NCI-H748 (cell line): ENCODE data around the gene KLHL33.

Experiments used
- DNase-seq: peaks from one replicate; lab custom pipeline; 2025; ENCODE audit not compliant: unreplicated experiment; lab: John Stamatoyannopoulos, UW

Gene KLHL33

DNA sequence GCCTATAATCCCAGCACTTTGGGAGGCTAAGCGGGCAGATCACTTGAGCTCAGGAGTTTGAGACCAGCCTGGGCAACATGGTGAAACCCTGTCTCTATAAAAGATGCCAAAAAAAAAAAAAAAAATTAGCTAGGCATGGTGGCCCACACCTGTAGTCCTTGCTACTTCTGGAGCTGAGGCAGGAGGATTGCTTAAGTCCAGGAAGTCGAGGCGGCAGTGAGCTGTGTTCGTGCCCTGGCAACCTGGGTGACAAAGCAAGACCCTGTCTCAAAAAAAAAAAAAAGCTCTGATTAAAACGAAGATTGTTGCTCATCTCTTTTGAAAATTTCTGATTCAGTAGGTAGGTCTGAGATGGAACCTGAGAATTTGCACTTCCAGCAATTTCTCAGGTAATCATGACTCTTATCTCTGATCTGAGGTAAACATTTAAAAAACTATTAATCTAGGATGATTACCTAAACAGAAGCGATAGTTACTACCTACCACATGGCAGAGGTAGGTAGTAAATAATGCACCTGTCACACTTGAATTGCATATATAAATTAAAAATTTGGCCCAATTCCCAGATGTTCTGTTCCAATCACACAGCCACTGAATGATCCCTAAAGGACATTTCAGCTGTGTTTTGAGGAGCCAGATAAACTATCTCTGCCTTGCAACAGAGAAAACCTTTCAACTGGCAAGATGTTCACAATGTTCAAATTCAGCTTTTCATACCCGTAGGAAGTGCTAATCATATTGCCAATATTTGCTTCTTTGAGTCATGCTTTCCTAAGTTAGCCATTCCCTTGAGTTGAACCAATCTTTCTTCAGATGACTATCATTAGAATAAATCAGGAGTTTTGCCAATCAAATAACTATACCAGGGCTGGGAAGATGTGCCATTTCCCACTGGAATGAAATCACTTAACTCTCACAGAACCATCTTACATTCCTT, 18.4 kb downstream of the KLHL33 start:
- peak; percentile 65 for DNase-seq

DNA sequence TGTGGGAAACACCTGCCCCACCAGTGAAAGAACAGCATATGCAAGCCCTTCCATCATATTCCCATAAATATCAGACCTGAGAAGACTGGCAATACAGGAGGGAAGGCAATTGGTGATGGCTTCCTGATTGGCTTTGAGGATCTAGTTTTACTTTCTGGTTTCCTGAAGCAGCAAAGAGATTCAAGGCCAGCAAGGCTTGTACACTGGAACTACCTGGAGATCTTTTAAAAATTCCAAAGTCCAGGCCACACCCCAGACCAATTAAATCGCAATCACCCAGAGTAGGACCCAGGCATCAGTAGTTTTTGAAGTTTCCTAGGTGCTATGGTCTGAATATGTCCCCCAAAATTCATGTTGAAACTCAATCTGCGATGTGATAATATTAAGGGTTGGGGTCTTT, 19.7 kb downstream of the KLHL33 start:
- DNase-seq: no peak

DNA sequence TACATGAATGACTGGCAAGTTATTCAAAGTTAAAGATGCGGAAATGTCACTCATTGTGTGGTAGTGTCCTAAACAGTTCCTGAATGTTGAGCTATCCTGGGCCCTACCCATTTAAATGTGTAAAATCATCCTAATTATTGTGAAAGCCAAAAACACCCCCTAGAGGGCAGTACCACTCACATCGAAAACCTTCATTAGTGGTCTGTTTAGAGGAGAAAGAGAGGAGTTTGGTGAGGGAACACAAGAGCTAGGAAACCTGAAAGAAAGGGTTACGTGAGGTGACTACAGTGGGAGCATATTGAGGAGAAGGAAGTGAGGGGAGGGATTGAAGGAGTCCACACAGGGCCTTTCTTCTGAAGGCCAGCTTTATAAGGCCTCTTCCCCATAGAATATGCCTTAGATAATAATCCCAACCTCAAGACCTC, 20.2 kb downstream of the KLHL33 start:
- DNase-seq: peak; percentile 65

DNA sequence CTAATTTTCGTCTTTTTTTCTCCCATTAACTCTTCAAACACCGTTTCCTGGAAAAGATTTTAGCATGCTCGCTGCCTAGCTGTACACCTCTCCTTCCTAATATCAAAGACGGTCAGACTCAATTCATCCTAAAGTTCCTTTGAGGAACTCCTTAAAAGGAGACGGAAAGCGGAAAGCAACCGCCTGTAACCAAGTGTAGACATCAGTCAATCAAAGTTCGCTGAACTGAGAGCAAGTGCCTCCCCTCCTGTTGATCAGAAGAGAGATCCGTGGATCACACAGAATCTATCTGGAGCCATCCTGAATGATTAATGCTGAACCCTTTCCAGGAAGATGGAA, 22.3 kb downstream of the KLHL33 start:
- DNase-seq: peak; percentile 35

DNA sequence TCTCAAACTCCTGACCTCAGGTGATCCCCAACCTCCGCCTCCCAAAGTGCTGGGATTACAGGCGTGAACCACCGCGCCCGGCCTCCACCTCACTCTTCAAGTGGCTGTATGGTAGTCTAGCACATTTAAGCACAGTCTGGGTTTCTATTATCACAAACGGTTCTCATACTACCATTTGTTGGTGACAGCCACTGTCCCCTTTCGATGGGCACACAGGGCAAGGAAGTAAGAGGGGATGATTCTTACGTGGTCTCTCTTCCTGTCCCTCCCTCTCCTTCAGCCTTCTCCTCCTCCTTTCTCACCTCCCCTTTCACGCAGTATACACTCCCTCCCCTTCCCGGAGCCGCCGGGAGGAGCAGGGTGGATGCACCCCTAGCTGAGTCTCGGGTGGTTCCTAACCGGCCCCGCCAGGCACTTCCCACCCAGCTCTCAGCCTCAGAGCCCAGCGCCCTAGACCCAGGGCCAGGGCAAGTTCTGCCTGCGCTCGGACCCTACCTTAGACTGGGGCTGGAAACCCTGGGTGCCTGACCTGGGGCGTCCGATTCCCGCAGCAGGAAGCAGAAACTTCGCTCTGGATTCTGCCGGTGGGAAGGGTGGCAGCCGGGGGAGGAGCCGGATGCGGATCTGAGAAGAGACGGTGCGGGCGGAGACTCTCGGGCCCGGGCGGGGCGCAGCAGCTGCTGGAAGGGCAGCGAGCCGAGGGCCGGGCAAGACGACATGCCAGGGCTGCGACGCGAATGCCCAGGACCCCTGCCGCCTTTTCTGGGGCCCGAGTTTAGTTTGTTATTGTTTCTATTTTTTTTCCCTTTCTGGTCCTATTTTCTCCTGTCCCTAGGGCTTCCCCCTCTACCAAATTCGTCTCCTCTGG, 22.9 kb downstream of the KLHL33 start, which contains the start of gene TEP1:
Gene TEP1, minus strand, starts transcription at position 626 of the 868 bp plus-strand sequence. CDS start 5,062 bp downstream, outside the sequence.
- peak; percentile 86 for DNase-seq

DNA sequence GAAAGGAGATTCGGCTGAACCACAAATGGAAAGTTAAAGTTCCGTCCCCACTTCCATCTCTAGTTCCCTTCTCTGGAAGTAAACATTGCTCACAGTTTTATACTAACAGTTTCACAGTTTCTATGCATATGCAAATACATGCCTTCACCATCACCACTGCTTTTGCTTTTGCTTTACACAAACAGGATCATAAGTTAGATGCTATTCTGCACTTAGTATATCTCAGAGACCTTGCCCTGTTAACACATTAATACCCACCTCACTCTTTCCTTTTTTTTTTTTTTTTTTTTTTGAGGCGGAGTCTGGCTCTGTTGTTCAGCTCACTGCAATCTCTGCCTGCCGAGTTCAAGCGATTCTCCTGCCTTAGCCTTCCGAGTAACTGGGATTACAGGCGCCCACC, 23.6 kb downstream of the KLHL33 start:
- DNase-seq: no peak

DNA sequence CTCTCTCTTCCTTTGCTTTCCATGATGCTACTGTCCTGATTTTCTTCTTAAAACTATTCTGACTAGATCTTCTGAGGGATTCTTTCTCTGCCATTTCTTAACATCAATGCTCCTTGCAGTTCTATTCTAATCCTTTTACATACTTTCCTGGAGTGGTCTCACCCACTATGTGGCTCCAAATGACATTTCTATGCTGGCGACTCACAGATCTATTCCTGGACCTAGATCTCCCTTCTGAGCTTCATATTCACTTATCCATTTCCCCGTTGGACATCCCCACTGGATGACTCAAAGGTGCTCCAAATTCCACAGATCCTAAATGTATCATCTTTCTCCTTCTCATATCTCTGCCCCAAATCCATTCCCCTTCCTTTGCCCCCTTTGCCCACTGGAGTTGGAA, 26.7 kb downstream of the KLHL33 start:
- no peak for DNase-seq

DNA sequence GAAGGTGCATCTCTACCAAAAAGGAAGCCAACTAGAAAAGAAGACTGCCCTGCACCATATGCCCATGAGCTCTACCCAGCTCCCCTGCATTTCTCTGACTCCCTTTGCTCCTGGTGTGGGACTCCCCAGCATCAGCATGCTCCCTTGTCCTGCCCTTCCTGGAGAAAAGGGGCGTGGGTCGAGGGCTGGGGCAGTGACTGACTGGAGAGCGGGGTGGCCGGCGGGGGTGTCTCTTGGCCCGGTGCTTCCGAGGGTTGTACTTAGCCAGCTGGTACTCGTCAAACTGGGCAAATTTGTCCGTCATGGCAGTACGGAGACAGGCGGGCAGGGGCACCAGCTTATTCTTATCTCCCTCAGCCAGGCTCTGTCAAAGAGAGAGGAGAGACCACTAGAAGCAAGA, 32.4 kb downstream of the KLHL33 start:
- no peak for DNase-seq

DNA sequence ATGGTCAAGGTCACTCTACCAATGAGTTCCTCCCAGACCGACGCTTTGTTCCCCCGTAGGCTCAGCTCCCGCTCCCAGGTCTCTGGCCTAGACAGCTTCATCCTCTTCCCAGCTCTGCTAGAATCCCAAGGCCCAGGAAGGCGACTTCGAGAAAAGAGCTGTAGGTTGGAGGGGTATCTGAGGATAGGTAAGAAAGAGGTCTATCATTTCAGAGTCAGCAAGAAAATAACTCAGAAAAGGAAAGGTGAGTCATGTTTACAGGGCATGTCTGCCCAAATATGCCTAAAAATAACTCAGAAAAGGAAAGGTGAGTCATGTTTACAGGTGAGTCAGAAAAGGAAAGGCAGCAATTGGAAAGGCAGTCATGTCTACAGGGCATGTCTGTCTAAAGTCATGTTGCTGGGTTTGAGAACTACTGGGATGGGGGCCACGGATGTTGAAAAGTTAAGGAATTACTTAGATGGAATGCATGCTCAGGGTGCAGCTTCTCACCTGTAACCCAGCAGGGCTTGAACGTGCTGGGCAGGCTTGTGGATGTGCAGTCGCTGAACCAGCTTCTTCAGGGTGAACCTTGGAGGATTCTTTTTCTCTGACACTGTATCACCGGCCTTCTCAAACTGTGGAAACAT, 34.9 kb downstream of the KLHL33 start:
- no peak for DNase-seq

DNA sequence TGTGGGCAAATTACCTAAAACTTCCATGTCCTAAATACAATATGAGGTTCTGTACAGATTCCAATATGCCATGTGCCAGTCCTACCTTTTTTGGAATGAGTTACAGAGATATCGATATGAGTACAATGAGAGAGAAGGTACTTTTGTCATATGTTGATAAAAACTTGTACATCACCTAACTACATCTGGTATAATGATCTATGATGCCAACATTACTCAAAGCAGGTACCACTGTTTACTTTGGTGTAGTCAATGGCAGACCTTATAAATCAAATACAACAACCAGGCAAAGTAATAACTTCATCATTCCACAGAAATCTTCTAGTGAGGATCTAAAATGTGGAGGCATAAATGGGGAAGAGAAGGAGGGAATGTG, 35.4 kb downstream of the KLHL33 start:
- no peak for DNase-seq

DNA sequence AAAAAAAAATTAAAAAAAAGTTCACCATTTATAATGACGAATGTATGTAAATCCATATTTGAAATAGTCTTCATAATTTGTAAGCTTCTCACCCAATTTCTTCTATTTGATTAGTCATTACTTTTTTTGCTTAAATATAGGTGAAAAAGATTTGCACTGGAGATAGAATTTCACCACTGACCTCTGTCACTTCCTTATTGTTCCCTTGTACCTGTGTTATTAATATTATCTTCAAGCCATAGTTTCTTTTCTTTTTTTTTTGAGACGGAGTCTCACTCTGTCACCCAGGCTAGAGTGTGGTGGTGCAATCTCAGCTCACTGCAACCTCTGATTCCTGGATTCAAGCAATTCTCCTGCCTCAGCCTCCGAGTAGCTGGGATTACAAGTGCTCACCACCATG, 38.5 kb downstream of the KLHL33 start:
- no peak for DNase-seq

DNA sequence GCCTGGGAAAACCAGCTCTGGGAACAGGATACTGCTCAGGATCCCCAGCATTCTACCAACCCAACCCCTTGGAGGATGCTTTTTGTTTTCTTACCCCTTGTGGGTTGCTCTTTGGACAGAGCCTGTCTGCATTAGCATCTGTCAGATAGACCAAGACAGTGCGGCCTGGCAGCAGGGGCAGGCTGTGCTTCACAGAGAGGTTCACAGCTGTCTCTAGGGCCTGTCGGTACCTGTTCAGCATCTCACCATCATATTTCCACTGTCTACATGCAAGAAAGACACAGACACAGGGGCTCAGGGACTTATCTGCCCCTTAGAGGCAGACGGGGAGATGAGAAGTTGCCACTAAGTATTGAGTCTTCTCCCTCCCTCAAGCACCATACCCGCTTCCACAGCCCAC, 44.5 kb downstream of the KLHL33 start:
- no peak for DNase-seq

DNA sequence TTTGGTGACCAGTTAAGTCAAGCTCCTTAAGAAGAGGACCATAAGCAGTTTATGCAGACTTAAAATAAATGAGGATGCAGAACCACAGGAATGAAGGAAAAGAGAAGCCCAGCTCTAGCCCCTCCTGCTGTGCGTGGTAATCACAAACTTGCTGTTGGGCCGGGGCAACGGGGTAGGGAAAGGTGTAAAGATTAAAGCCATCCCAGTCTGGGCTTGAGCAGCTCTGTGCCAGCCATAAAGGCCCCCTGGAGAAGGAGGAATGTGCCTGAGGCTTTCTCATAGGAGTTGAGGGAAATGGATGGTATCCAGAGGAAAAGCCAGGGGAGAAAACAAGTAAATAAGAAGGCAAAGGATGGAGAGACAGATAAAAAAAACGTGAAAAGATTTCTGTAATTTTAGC, 47.8 kb downstream of the KLHL33 start:
- no peak for DNase-seq

DNA sequence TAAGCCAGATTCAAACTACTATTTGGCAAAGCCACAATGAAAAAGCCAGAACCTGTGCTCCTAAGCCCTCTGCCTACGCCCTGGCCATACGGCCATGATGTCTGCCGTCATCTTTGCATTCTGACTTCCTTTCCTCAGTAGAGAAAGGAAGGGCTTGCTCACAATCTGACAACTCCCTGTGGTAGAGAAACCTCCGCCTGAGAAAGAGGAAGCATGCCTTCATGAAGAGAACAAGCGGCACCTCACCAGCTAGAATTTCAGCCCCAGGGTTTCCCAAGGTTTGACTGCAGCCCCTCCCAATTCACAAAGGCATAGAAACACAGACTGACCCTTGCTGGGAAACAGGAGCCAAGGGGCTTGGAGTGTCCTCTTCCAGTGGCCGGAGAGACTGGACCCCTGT, 48.4 kb downstream of the KLHL33 start:
- no peak for DNase-seq

DNA sequence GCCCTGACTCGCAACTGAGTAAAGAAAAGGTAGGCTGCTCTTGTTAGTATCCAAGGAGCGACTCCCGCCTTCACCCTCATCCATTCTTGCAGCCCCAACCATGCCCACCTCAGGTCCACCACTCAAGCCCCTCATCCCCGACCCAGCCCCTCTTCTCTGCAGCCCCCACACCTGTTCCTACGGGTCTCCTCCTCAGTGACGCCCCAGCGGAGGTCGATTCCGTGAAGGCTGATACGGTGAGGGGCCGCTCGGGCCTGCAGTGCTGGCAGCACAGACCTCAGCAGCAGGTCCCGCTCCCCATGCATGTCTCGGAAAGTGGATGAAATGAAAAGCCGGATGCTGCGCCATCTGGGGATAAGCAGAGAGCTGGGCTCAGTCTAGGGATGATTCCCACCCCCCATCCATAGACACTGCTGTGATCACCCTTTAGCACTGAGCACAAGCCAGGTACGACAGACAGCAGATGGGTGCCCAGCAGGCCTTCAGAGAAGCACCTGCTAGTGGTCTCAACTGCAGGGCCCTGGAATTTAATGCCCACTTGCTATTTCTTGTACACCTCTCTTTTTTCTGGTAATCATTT, 49.6 kb downstream of the KLHL33 start:
- DNase-seq: no peak

DNA sequence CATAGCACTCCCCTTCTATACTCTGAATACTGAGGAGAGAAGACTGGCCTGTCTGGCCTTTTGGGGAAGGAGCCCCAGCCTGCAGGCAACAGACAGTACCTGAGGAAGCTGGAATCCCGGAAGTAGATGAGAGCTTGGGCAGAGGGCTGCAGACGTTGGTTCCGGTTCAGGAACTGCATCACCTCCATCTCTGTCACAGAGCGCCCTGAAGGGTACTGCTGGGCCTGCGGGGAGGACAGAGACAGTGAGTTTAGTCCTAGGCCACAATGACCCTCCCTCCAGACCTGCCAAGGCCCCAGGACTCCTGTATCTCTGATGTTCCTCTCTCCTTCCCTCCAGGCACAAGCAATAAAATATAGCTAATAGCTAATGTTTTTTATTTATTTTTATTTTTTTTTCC, 51.1 kb downstream of the KLHL33 start:
- no peak for DNase-seq

DNA sequence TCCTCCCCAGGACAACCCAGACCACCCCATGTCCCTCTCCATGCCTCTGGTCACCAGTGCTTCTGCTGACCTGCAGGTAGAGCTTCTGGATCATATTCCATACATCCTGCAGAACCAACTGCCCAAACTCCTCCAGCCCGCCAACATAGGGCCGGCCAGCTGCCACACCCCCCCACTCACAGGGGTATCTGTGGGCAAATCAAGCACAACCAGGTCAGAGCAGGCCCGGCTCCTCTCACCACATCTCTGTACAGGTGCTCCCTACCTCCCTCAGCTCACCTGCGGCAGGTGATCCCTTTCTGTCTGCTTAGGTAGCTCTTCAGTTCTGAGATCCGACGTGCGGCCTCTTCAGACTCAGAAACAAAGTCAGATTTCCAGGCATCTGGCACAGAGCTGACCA, 51.6 kb downstream of the KLHL33 start:
- no peak for DNase-seq

DNA sequence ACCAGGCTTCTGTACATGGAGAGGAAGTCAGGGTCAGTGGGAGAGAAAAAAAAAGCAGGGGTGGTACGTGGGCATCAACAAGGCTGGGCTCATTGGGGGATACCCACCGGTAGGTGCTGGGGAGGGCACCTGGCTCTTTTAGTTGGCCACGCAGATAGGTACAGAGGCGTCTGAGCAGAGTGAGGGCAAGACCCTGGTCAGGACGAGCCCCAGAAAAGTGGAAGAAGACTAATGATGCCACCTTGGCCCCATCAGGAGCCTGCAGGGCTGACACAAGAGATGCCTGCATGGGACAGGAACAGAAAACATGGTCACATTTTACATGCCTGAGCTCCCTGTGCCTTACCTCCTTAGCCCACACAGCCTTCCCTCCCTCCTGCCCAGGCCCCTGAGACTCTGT, 52.3 kb downstream of the KLHL33 start:
- no peak for DNase-seq

DNA sequence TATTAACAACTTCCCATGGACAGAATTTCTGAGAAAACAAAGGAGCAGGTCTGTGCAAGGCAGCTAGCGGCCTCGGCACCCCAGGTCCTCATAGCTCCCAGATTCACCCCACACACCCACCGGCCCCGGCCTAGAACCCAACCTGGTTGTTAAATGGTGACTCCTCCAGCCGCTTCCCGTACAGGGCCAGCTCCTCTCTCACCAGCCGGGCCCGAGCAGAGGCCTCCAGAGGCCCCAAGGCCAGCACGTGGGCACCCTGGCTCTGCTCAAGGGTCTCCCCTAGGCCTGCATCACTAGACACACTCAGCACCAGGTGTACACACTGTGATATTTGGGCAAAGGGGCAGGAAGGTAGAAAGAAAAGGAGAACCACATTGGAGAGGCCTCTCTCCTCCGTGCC, 52.9 kb downstream of the KLHL33 start:
- DNase-seq: no peak

DNA sequence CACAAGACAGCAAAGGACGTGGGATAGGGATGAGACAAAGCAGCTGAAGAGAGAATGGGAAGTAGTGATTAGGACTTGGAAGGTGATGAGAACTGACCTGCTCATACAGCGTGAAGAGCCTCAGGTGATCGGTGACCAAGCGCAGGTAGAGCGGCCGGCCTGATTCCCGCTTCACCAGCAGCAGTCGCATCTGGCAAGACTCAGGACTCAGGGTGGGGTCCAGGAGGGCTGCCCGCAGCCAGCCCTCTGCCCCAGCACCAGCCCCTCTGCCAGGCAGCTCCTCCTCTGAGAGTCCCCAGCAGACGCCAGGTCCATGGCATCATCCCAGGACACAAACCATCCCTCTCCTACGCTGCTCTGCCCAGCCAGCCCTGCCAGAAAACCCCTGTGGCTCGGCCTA, 53.4 kb downstream of the KLHL33 start:
- DNase-seq: no peak

DNA sequence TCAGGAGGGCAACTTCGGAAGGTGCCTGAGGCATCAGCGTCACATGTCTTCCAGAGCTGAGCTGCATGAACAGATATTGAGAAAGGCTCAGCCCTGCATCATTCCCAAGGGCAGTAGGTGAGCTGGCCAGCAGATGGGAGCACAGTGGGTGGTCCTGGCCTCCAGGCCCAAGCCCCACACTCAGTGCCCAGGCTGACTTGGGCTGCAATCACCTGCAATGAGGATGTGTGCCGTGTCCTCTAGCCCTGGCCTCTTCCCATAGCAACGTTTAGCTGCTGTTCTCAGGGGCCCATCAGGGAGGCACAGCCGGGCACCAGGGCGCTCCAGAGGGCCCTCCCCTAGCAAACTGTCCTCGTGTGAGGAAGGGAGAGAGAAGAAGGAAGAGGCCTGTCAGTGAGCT, 54.6 kb downstream of the KLHL33 start:
- no peak for DNase-seq
